Aorta (tissue), 5 donors: ENCODE results near the gene MAD1L1. TPM values are rescaled to one million over a fixed set of nuclear protein-coding genes. Genes with fewer than 3 reads are reported as not detected.

Experiments used
- ATAC-seq: fragments of 200-7000 bp; cut with Tn5 transposase; one replicate; pipeline ENCODE4 v1.9.1; 2022; ENCODE audit warnings: moderate library complexity; ENCODE audit not compliant: low FRiP score
- DNase-seq, 2 donors: peaks; one replicate each; pipeline ENCODE4 v3.0.0-alpha.2; 2020
- H3K27ac ChIP-seq, 2 donors: one replicate each; pipeline ENCODE4 v1.5.1; 2013; ENCODE audit warnings: low read length in 2 of 2, mild to moderate bottlenecking in 2 of 2, moderate library complexity in 2 of 2, control low read depth in 1 of 2, inconsistent platforms in 1 of 2, low read depth in 1 of 2
- H3K27me3 ChIP-seq, 2 donors: one replicate each; pipeline ENCODE4 v1.6.1; 2013; ENCODE audit warnings: control low read depth in 1 of 2, low read length in 1 of 2, mild to moderate bottlenecking in 1 of 2, moderate library complexity in 1 of 2; ENCODE audit not compliant: insufficient read depth in 2 of 2, control insufficient read depth in 1 of 2
- H3K36me3 ChIP-seq, 2 donors: one replicate each; pipeline ENCODE4 v1.6.1; 2013; ENCODE audit warnings: control low read depth in 1 of 2, low read length in 1 of 2, mild to moderate bottlenecking in 1 of 2; ENCODE audit not compliant: insufficient read depth in 2 of 2, control insufficient read depth in 1 of 2
- H3K4me1 ChIP-seq, 2 donors: one replicate each; pipeline ENCODE4 v1.6.1; 2013; ENCODE audit warnings: low read length in 2 of 2, control low read depth in 1 of 2, mild to moderate bottlenecking in 1 of 2, moderate library complexity in 1 of 2; ENCODE audit not compliant: insufficient read depth in 2 of 2, control insufficient read depth in 1 of 2
- H3K4me3 ChIP-seq, 2 donors: one replicate each; pipeline ENCODE4 v1.5.1; 2013; ENCODE audit warnings: low read length in 2 of 2, control low read depth in 1 of 2, mild to moderate bottlenecking in 1 of 2
- H3K9me3 ChIP-seq: one replicate; pipeline ENCODE4 v1.6.1; 2013; ENCODE audit warnings: mild to moderate bottlenecking, low read length; ENCODE audit not compliant: control insufficient read depth
- WGBS, 2 donors: extraction: QIAGEN DNeasy Blood & Tissue Kit; methylation state at CpG; one replicate each; pipeline ENCODE4 v1.1.7; 2013; 5-methylcytosine and 5-hydroxymethylcytosine counted together
- intact Hi-C, 2 donors: fragments of 100-400 bp; cut with DNase I; formaldehyde crosslinking; loops; one replicate each; pipeline versions ENCODE4 v1.14.2 to v1.15.0; 2022
- polyA plus RNA-seq, 2 donors: library from polyadenylated mRNA; stranded (reverse); fragments of 200-250 nt; gene quantifications; one replicate each; pipeline ENCODE4 v1.2.3, GENCODE V29; 2013
- total RNA-seq, 2 donors: library from RNA; stranded (reverse); fragmentation: NEBNext Ultra II Directional; extraction: Animal tissue kit (Norgen Biotek cat#: 25700); gene quantifications; one replicate each; pipeline ENCODE4 v1.2.1, GENCODE V29; 2021
- donor health status: healthy with polysubstance abuse.
- donor health status: Bipolar disorder and iron deficiency.
- donor health status: DM: no; HTN: no; CAD: no.
- donor health status: DM: no; HTN: no; CAD: no.
- donor health status: DM: yes; HTN: yes; CAD: no.

Gene MAD1L1
- total and polyA plus RNA-seq, 4 donors = 14.8 to 35.8 (median 20.2) TPM

- Histone ChIP-seq H3K27ac (no peak overlapping the region), H3K4me3 (no peak overlapping the region)
- no peak for DNase-seq
Measured at GRCh38 chr7:1922071-1922869, 310.5 kb downstream of the MAD1L1 start.

GRCh38 chr7:1920881-1921280 is 311.9 kb downstream of the MAD1L1 start:
- H3K36me3 ChIP-seq = no peaks in the 10 kb centered on the region
- ATAC-seq = no peak
- no peaks in the 10 kb centered on the region for H3K4me1 ChIP-seq
- H3K9me3 ChIP-seq = no peaks in the 10 kb centered on the region
- no peaks in the 10 kb centered on the region for H3K27me3 ChIP-seq
- H3K27ac ChIP-seq = no peak overlapping the region
- intact Hi-C loops = no loop called here
- WGBS, 2 donors = 94 to 95% methylated on average over 16 of the region's 16 CpGs
- DNase-seq = no peak
- H3K4me3 ChIP-seq = no peak overlapping the region

More at GRCh38 chr7:1922071-1922869, 310.5 kb downstream of the MAD1L1 start:
- H3K4me1 ChIP-seq = no peaks in the 10 kb centered on the region
- WGBS, 2 donors = 92 to 94% methylated on average over 42 of the region's 42 CpGs
- intact Hi-C loops = no loop called here
- no peaks in the 10 kb centered on the region for H3K9me3 ChIP-seq
- ATAC-seq = no peak
- H3K27me3 ChIP-seq = no peaks in the 10 kb centered on the region
- no peaks in the 10 kb centered on the region for H3K36me3 ChIP-seq

- H3K4me1 ChIP-seq = no peaks in the 10 kb centered on the region
- no peaks in the 10 kb centered on the region for H3K36me3 ChIP-seq
- no peak for ATAC-seq
- no peak overlapping the region for H3K27ac ChIP-seq
- no peaks in the 10 kb centered on the region for H3K27me3 ChIP-seq
- H3K9me3 ChIP-seq = no peaks in the 10 kb centered on the region
- DNase-seq = no peak
- WGBS, 2 donors = 90 to 91% methylated on average over 20 of the region's 20 CpGs
- intact Hi-C loops = no loop called here
- H3K4me3 ChIP-seq = no peak overlapping the region
Measured at GRCh38 chr7:1920266-1920681, 312.5 kb downstream of the MAD1L1 start.

GRCh38 chr7:1919539-1920265 is 313.0 kb downstream of the MAD1L1 start:
- intact Hi-C loops = no loop called here
- H3K36me3 ChIP-seq = no peaks in the 10 kb centered on the region
- WGBS, 2 donors = 81 to 83% methylated on average over 21 to 22 of the region's 22 CpGs
- no peaks in the 10 kb centered on the region for H3K27me3 ChIP-seq
- H3K4me1 ChIP-seq = no peaks in the 10 kb centered on the region
- no peak overlapping the region for H3K27ac ChIP-seq
- ATAC-seq (no peak), DNase-seq (peak in 1 of 2 donors; percentile 79)
- no peaks in the 10 kb centered on the region for H3K9me3 ChIP-seq
- no peak overlapping the region for H3K4me3 ChIP-seq

GRCh38 chr7:1918881-1919525 is 313.7 kb downstream of the MAD1L1 start:
- intact Hi-C loops = no loop called here
- Histone ChIP-seq H3K4me3 (no peak overlapping the region), H3K36me3 (no peaks in the 10 kb centered on the region), H3K27ac (no peak overlapping the region), H3K27me3 (no peaks in the 10 kb centered on the region), H3K9me3 (no peaks in the 10 kb centered on the region), H3K4me1 (no peaks in the 10 kb centered on the region)
- no peak for DNase-seq
- no peak for ATAC-seq
- 92 to 97% methylated on average over 25 of the region's 25 CpGs for WGBS, 2 donors

GRCh38 chr7:1918063-1918645 is 314.6 kb downstream of the MAD1L1 start:
- Histone ChIP-seq H3K27me3 (no peaks in the 10 kb centered on the region), H3K36me3 (no peaks in the 10 kb centered on the region), H3K27ac (no peak overlapping the region), H3K4me3 (no peak overlapping the region), H3K4me1 (no peaks in the 10 kb centered on the region), H3K9me3 (no peaks in the 10 kb centered on the region)
- DNase-seq = no peak
- intact Hi-C loops = no loop called here
- ATAC-seq = no peak
- 96 to 97% methylated on average over 23 of the region's 23 CpGs for WGBS, 2 donors

- Histone ChIP-seq H3K36me3 (no peaks in the 10 kb centered on the region), H3K27me3 (no peaks in the 10 kb centered on the region), H3K9me3 (no peaks in the 10 kb centered on the region), H3K4me1 (no peaks in the 10 kb centered on the region), H3K27ac (no peak overlapping the region), H3K4me3 (no peak overlapping the region)
- ATAC-seq (peak; percentile 23), DNase-seq (no peak)
- intact Hi-C loops = no loop called here
- 91 to 94% methylated on average over 31 of the region's 31 CpGs for WGBS, 2 donors
Measured at GRCh38 chr7:1917221-1918062, 315.3 kb downstream of the MAD1L1 start.

- WGBS, 2 donors = 96 to 97% methylated on average over 16 of the region's 16 CpGs
- intact Hi-C loops = no loop called here
- DNase-seq = no peak
- Histone ChIP-seq H3K27me3 (no peaks in the 10 kb centered on the region), H3K36me3 (no peaks in the 10 kb centered on the region), H3K4me3 (no peak overlapping the region), H3K4me1 (no peaks in the 10 kb centered on the region), H3K9me3 (no peaks in the 10 kb centered on the region), H3K27ac (no peak overlapping the region)
- no peak for ATAC-seq
Measured at GRCh38 chr7:1916601-1916970, 316.2 kb downstream of the MAD1L1 start.
